ENCODE results near the gene PYGM. TPM values are rescaled to one million over a fixed set of nuclear protein-coding genes. Genes with fewer than 3 reads are reported as not detected.
A peak's percentile ranks its signal among the peaks of the same experiment; 100 is the strongest.

Gene PYGM
- total RNA-seq, 1 donor from 2014 or later, result 3.1 TPM

DNA sequence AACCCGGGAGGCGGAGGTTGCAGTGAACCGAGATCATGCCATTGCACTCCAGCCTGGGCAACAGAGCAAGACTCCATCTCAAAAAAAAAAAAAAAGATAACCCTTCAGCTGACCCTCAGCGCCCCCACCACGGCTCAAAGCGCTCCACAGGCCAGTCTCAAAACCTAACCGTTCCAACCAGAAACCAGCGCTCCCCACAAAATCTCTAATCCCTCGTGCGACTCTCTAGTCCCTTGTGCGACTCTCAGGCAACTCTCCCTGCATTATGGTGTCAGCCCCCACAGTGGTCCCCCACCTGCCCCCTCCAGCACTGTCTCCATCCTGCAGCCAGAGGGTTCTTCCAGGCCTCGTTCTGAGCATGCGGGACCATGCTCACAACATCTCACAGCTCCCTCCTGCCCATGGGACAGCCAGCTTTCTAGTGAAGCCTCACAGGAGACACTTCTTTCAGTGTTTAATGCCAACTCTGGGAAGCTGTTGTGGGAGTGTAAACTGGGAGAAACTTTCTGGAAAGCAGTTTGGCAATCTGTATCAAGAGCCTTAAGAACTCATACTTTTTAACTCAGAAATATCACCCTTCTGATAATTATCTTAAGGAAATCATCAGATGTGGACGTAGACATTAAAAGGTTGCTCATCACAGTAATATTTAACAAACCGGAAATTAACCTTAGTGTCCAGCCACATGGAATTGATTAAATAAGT lies 11.7 kb downstream of the PYGM start:
- peak overlapping the region; percentile 18 for H3K27ac Mint-ChIP-seq
- H3K36me3 Mint-ChIP-seq (ENCODE audit: low read depth), result peaks cover 17% of the 10 kb centered on the region
- H3K9me3 Mint-ChIP-seq, result no peaks in the 10 kb centered on the region
- intact Hi-C loops (cut with micrococcal nuclease), result no loop called here
- H3K4me1 Mint-ChIP-seq, result peaks cover 31% of the 10 kb centered on the region
- no peak overlapping the region for H3K4me3 Mint-ChIP-seq
- H3K27me3 Mint-ChIP-seq, result no peaks in the 10 kb centered on the region
- peak; percentile 60 for DNase-seq

GRCh38 chr11:64746486-64746885 lies 13.3 kb downstream of the PYGM start:
- peaks cover 9% of the 10 kb centered on the region for H3K36me3 Mint-ChIP-seq (ENCODE audit: low read depth)
- H3K4me1 Mint-ChIP-seq, result peaks cover 34% of the 10 kb centered on the region
- no peaks in the 10 kb centered on the region for H3K9me3 Mint-ChIP-seq
- peak overlapping the region; percentile 34 for H3K4me3 Mint-ChIP-seq
- DNase-seq, result peak; percentile 68
- H3K27me3 Mint-ChIP-seq, result no peaks in the 10 kb centered on the region
- H3K27ac Mint-ChIP-seq, result no peak overlapping the region
- intact Hi-C loops (cut with micrococcal nuclease), result no loop called here

- Mint-ChIP-seq H3K36me3 (ENCODE audit: low read depth) (peaks cover 10% of the 10 kb centered on the region), H3K9me3 (no peaks in the 10 kb centered on the region), H3K27me3 (no peaks in the 10 kb centered on the region), H3K4me1 (peaks cover 35% of the 10 kb centered on the region), H3K4me3 (peak overlapping the region; percentile 94), H3K27ac (peak overlapping the region; percentile 95)
- intact Hi-C loops (cut with micrococcal nuclease), result loop anchor here (2.0 kb wide), 1 partner anchor 65 kb away; the partner anchor contains the start of gene MEN1
- DNase-seq, result peak; percentile 95
These were observed 14.0 kb downstream of the PYGM start for GRCh38 chr11:64745521-64746328.

GRCh38 chr11:64745189-64745520 lies 14.6 kb downstream of the PYGM start:
- no peaks in the 10 kb centered on the region for H3K27me3 Mint-ChIP-seq
- DNase-seq, result peak; percentile 97
- H3K4me1 Mint-ChIP-seq, result peaks cover 33% of the 10 kb centered on the region
- peak overlapping the region; percentile 95 for H3K27ac Mint-ChIP-seq
- intact Hi-C loops (cut with micrococcal nuclease), result loop anchor here (2.0 kb wide), 1 partner anchor 66 kb away; the partner anchor contains the start of gene MEN1
- H3K36me3 Mint-ChIP-seq (ENCODE audit: low read depth), result peaks cover 11% of the 10 kb centered on the region
- peak overlapping the region; percentile 94 for H3K4me3 Mint-ChIP-seq
- no peaks in the 10 kb centered on the region for H3K9me3 Mint-ChIP-seq

GRCh38 chr11:64744544-64745188 lies 15.1 kb downstream of the PYGM start:
- H3K4me3 Mint-ChIP-seq, result peak overlapping the region; percentile 94
- H3K4me1 Mint-ChIP-seq, result peaks cover 32% of the 10 kb centered on the region
- H3K36me3 Mint-ChIP-seq (ENCODE audit: low read depth), result peaks cover 13% of the 10 kb centered on the region
- peak overlapping the region; percentile 95 for H3K27ac Mint-ChIP-seq
- intact Hi-C loops (cut with micrococcal nuclease), result loop anchor here (1.0 to 2.0 kb wide), 2 partner anchors 23 to 66 kb away; partner anchors contain the start of gene MEN1
- no peaks in the 10 kb centered on the region for H3K9me3 Mint-ChIP-seq
- no peaks in the 10 kb centered on the region for H3K27me3 Mint-ChIP-seq
- peak; percentile 86 for DNase-seq

DNA sequence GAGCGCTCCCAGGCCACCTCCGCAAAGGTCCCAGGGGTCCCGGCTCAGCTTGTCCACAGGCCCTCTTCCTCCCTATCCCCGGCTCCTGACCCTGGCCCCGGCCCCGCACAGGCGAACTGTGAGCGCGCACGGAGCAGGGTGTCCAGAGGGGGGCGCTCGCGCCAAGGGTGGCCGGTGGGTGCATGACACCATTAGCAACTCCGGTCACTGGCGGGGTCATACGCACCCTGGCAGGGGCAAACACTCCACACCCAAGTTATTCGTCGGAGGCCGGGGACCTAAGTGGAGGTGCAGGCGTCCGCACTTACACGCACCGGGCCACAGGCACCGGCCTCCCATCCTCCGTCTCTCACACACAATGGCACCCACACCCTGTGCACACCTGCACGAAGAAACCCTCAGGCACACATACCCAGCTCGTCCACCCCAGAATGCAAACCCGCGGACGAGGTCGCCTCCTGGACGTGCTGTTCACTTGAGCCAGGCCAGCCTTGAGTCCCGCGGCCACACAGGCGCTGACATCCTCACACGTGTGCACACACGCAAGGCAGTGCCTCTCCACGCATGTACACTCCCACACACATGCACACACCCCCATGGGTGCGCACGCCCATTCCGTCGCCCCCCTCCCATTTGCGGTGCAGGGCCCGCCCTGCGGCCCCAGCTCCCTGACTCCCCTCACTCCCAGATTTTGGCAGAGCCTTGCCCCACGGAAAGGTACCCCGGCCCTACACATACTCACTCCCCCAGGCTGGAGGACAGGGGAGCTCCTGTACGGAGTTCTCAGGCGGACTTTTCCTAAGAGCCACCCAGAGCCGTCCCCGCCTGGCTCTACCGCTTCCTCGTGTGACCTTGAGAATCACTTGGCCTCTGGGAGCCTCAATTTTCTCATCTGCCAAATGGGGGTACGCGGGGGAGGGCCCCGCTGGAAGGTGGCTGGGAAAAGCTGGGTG lies 15.9 kb downstream of the PYGM start, which contains the start of gene RASGRP2:
TSS of gene RASGRP2 (minus strand) at position 552 of the 953 bp plus-strand sequence. CDS start 1,276 bp downstream, outside the sequence.
- H3K4me3 Mint-ChIP-seq, result peak within 1 kb of the TSS; percentile 94
- H3K36me3 Mint-ChIP-seq (ENCODE audit: low read depth), result peaks cover 20% of the 10 kb centered on the region
- no peaks in the 10 kb centered on the region for H3K9me3 Mint-ChIP-seq
- peak within 1 kb of the TSS; percentile 89 for H3K27ac Mint-ChIP-seq
- H3K27me3 Mint-ChIP-seq, result no peaks in the 10 kb centered on the region
- H3K4me1 Mint-ChIP-seq, result peaks cover 32% of the 10 kb centered on the region
- intact Hi-C loops (cut with micrococcal nuclease), result loop anchor here (1.0 to 2.0 kb wide), 5 partner anchors 21 to 67 kb away; partner anchors contain the start of genes MEN1, NRXN2 and SF1
- peak; percentile 97 for DNase-seq

DNA sequence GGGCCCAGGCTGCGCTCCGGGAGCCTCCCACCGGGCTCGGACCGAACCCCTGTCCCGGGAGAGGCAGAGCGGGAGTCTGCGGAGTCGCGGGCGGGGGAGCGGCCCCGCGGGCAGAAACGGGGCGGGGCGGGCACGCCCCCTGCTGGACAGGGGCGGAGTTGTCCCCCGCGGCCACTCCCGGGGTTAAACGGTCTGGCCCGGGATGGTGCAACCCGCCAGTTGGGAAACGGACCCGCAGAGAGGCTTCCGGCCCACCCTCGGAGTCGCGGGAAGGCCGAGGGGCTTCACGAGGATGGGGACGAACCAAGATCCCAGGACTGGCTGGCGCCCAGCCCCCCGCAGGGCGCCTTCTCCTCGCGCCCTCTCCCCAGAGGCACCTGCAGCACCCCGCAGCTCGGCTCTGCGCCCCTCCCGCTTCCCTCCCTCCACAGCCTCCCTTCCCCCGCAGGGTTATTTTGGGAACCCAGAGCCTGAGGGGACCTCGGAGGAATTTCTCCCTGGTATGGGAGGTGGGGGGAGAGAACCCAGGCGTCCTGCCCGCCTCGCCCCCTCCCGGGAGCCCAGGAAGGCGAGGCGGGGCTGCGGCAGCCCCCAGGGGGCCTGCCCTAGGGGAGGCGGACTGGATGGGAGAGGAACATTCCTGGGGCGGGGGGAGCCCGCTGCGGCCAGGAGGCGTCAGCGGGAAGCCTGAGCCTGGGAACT lies 16.7 kb downstream of the PYGM start:
- Mint-ChIP-seq H3K36me3 (ENCODE audit: low read depth) (peaks cover 18% of the 10 kb centered on the region), H3K4me1 (peaks cover 30% of the 10 kb centered on the region), H3K27me3 (no peaks in the 10 kb centered on the region), H3K9me3 (no peaks in the 10 kb centered on the region), H3K4me3 (peak overlapping the region; percentile 94), H3K27ac (no peak overlapping the region)
- intact Hi-C loops (cut with micrococcal nuclease), result loop anchor here (1.0 to 2.0 kb wide), 3 partner anchors 20 to 55 kb away; partner anchors contain the start of genes NRXN2 and SF1
- DNase-seq, result peak; percentile 95

GRCh38 chr11:64742087-64742888 lies 17.5 kb downstream of the PYGM start:
- peak; percentile 60 for DNase-seq
- peaks cover 18% of the 10 kb centered on the region for H3K36me3 Mint-ChIP-seq (ENCODE audit: low read depth)
- peak overlapping the region; percentile 72 for H3K4me3 Mint-ChIP-seq
- peak overlapping the region; percentile 29 for H3K27ac Mint-ChIP-seq
- H3K4me1 Mint-ChIP-seq, result peaks cover 30% of the 10 kb centered on the region
- H3K9me3 Mint-ChIP-seq, result no peaks in the 10 kb centered on the region
- H3K27me3 Mint-ChIP-seq, result no peaks in the 10 kb centered on the region
- intact Hi-C loops (cut with micrococcal nuclease), result loop anchor here (2.0 kb wide), 1 partner anchor 37 kb away; the partner anchor contains the start of gene SF1

DNA sequence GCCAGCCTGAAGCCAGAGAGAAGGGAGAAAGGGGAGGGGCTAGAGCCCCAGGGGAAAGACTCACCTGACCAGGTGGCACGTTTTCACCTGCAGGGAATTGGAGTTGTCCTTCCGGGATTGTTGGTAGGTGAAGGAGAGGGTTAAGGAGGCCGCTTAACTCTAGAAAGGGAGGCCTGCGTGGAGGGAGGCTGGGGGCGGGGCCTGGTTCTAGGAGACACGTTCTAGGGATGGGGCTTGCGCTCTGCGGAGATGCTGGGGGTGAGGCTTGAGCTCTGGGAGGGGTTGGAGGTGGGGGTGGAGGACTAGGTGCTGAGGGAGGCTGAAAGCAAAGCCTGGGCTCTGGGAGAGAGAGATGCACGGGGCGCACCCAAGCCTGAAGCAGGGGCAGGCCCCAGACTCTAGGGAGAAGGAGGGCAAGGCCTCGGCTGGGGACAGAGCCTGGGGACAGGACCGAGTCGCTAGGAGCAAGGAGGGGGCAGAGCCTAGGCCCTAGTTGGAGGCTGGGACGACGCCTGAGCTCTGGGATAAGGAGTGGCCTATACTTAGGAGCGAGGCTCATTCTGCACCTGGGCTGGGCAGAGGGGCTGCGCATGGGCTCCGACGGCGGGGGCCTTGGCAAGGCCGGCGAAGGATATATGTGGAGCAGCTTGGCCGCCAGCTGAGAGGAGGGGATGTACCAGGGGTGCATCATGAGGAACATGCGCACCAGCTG lies 18.2 kb downstream of the PYGM start:
- peaks cover 29% of the 10 kb centered on the region for H3K4me1 Mint-ChIP-seq
- no peaks in the 10 kb centered on the region for H3K9me3 Mint-ChIP-seq
- peaks cover 23% of the 10 kb centered on the region for H3K36me3 Mint-ChIP-seq (ENCODE audit: low read depth)
- intact Hi-C loops (cut with micrococcal nuclease), result loop anchor here (2.0 kb wide), 1 partner anchor 37 kb away; the partner anchor contains the start of gene SF1
- peak overlapping the region; percentile 72 for H3K4me3 Mint-ChIP-seq
- H3K27ac Mint-ChIP-seq, result no peak overlapping the region
- no peaks in the 10 kb centered on the region for H3K27me3 Mint-ChIP-seq
- no peak for DNase-seq

GRCh38 chr11:64739871-64740270 lies 19.9 kb downstream of the PYGM start:
- no peaks in the 10 kb centered on the region for H3K9me3 Mint-ChIP-seq
- H3K36me3 Mint-ChIP-seq (ENCODE audit: low read depth), result peaks cover 34% of the 10 kb centered on the region
- intact Hi-C loops (cut with micrococcal nuclease), result no loop called here
- no peak overlapping the region for H3K4me3 Mint-ChIP-seq
- H3K27me3 Mint-ChIP-seq, result no peaks in the 10 kb centered on the region
- H3K4me1 Mint-ChIP-seq, result peaks cover 19% of the 10 kb centered on the region
- H3K27ac Mint-ChIP-seq, result no peak overlapping the region
- no peak for DNase-seq

DNA sequence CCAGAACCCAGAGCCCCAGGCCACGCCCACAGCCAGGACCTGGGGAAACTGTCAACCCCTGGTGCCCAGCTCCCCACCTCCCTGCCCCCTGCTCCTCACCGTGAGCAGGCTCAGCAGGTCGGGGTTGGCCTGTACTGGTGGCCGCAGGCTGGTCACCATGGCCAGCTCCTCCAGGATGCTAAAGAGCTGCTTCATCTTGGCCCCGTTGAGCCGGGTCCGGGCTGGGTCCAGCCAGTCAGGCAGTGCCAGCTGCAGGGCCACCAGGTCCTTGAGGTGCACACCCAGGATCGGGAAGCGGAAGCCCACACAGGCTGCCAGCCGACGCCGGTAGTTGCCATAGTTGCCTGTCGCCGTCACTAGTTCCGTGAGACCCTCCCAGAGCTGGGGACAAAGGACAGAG lies 23.1 kb downstream of the PYGM start:
- no peaks in the 10 kb centered on the region for H3K9me3 Mint-ChIP-seq
- H3K27me3 Mint-ChIP-seq, result no peaks in the 10 kb centered on the region
- DNase-seq, result no peak
- intact Hi-C loops (cut with micrococcal nuclease), result no loop called here
- H3K27ac Mint-ChIP-seq, result no peak overlapping the region
- H3K4me1 Mint-ChIP-seq, result peaks cover 8% of the 10 kb centered on the region
- H3K36me3 Mint-ChIP-seq (ENCODE audit: low read depth), result peaks cover 49% of the 10 kb centered on the region
- H3K4me3 Mint-ChIP-seq, result no peak overlapping the region
